Psoas muscle (tissue), 8 donors: Measurements from ENCODE around the gene BHLHA15. TPM values are rescaled to one million over a fixed set of nuclear protein-coding genes. Genes with fewer than 3 reads are reported as not detected.

Experiments used
- ATAC-seq, 4 donors: fragments of 200-7000 bp; cut with Tn5 transposase; one replicate each; pipeline ENCODE4 v1.9.1; 2020; ENCODE audit warnings: moderate library complexity in 3 of 4, mild to moderate bottlenecking in 2 of 4
- DNase-seq, 2 donors: peaks; one replicate each; pipeline ENCODE4 v3.0.0-alpha.2; 2020
- H3K27ac ChIP-seq: fragments of 200-600 bp; one replicate; pipeline ENCODE4 v1.8.0; 2022
- H3K27me3 ChIP-seq, 3 donors: fragments of 200-600 bp in 1 of 3; one replicate each; pipeline versions ENCODE4 v1.6.1 to v1.8.0; 2013 to 2022; ENCODE audit warnings: low read length in 2 of 3, mild to moderate bottlenecking in 2 of 3, moderate library complexity in 1 of 3; ENCODE audit not compliant: insufficient read depth in 3 of 3
- H3K36me3 ChIP-seq, 2 donors: fragments of 200-600 bp in 1 of 2; one replicate each; pipeline versions ENCODE4 v1.6.1 to v1.8.0; 2013 to 2022; ENCODE audit warnings: low read depth in 1 of 2, mild to moderate bottlenecking in 1 of 2, moderate library complexity in 1 of 2; ENCODE audit not compliant: insufficient read depth in 1 of 2
- H3K4me1 ChIP-seq: fragments of 200-600 bp; one replicate; pipeline ENCODE4 v1.8.0; 2022
- H3K4me3 ChIP-seq: fragments of 200-600 bp; one replicate; pipeline ENCODE4 v1.8.0; 2022; ENCODE audit warnings: mild to moderate bottlenecking
- H3K9me3 ChIP-seq: fragments of 200-600 bp; one replicate; pipeline ENCODE4 v1.8.0; 2022
- CTCF ChIP-seq: fragments of 200-600 bp; IDR thresholded peaks from one replicate; pipeline ENCODE4 v1.8.0; 2022; ENCODE audit warnings: antibody characterized with exemption
- WGBS, 3 donors: extraction: QIAGEN DNeasy Blood & Tissue Kit; methylation state at CpG; one replicate each; pipeline versions ENCODE4 v1.1.6 to v1.1.7; 2013; 5-methylcytosine and 5-hydroxymethylcytosine counted together
- intact Hi-C, 2 donors: fragments of 100-400 bp; cut with DNase I; formaldehyde crosslinking; loops; one replicate each; pipeline versions ENCODE4 v1.11.0 to v1.14.2; 2022
- polyA plus RNA-seq, 3 donors: library from polyadenylated mRNA; stranded (reverse); fragments of 200-250 nt; gene quantifications; one replicate each; pipeline ENCODE4 v1.2.3, GENCODE V29; 2013
- total RNA-seq, 4 donors: library from RNA; stranded (reverse); fragmentation: NEBNext Ultra II Directional in 2 of 4; extraction: Animal tissue kit (Norgen Biotek cat#: 25700) in 2 of 4; gene quantifications; one replicate each; pipeline versions ENCODE4 v1.2.1 to v1.2.4, GENCODE V29; 2021 to 2023
- donor health status: healthy with polysubstance abuse.
- donor health status: DM: no; HTN: no; CAD: no; lungs with moderate emphysema.
- donor health status: Bipolar disorder and iron deficiency.
- donor health status: healthy.
- donor health status: DM: yes; HTN: yes; CAD: no.
- donor health status: DM: no; HTN: no; CAD: no.
- donor health status: DM: no; HTN: no; CAD: no.
- donor health status: DM: yes; HTN: yes; CAD: no.

Gene BHLHA15
- total and polyA plus RNA-seq, 7 donors: not detected

- H3K9me3 ChIP-seq: no peaks in the 10 kb centered on the region
- H3K27me3 ChIP-seq: no peaks in the 10 kb centered on the region
- DNase-seq: no peak
- intact Hi-C loops: no loop called here
- peaks cover 0 to 72% of the 10 kb centered on the region in 2 donors for H3K36me3 ChIP-seq
- TF ChIP-seq CTCF: no peak
- no peak overlapping the region for H3K27ac ChIP-seq
- no peak overlapping the region for H3K4me3 ChIP-seq
- no peaks in the 10 kb centered on the region for H3K4me1 ChIP-seq
- ATAC-seq: no peak
- WGBS, 3 donors: 83 to 85% (median 85%) methylated on average over 13 to 15 of the region's 15 CpGs
Observed at GRCh38 chr7:98223351-98223897, 12.2 kb downstream of the BHLHA15 start.

- TF ChIP-seq CTCF: no peak
- Histone ChIP-seq H3K4me3 (no peak overlapping the region), H3K27ac (no peak overlapping the region), H3K9me3 (no peaks in the 10 kb centered on the region), H3K27me3 (no peaks in the 10 kb centered on the region), H3K36me3 (peaks cover 0 to 69% of the 10 kb centered on the region in 2 donors), H3K4me1 (peaks cover under 1% of the 10 kb centered on the region)
- no peak for DNase-seq
- 85 to 90% (median 86%) methylated on average over 19 to 21 of the region's 21 CpGs for WGBS, 3 donors
- ATAC-seq: no peak
- intact Hi-C loops: no loop called here
Observed at GRCh38 chr7:98223898-98224700, 12.9 kb downstream of the BHLHA15 start.

GRCh38 chr7:98224701-98225181, 13.5 kb downstream of the BHLHA15 start:
- peaks cover 0 to 65% of the 10 kb centered on the region in 2 donors for H3K36me3 ChIP-seq
- peaks cover 7% of the 10 kb centered on the region for H3K4me1 ChIP-seq
- ATAC-seq (no peak), DNase-seq (peak in 1 of 2 donors; percentile 54)
- H3K27me3 ChIP-seq: no peaks in the 10 kb centered on the region
- H3K27ac ChIP-seq: no peak overlapping the region
- no peak for TF ChIP-seq CTCF
- intact Hi-C loops: no loop called here
- H3K4me3 ChIP-seq: no peak overlapping the region
- 91 to 94% (median 93%) methylated on average over 18 to 21 of the region's 21 CpGs for WGBS, 3 donors
- H3K9me3 ChIP-seq: no peaks in the 10 kb centered on the region

- intact Hi-C loops: no loop called here
- no peak overlapping the region for H3K4me3 ChIP-seq
- H3K4me1 ChIP-seq: peaks cover 8% of the 10 kb centered on the region
- ATAC-seq (no peak), DNase-seq (peak in 1 of 2 donors; percentile 49)
- H3K27me3 ChIP-seq: no peaks in the 10 kb centered on the region
- no peak for TF ChIP-seq CTCF
- H3K27ac ChIP-seq: no peak overlapping the region
- WGBS, 3 donors: 84 to 90% (median 87%) methylated on average over 16 of the region's 16 CpGs
- peaks cover 0 to 55% of the 10 kb centered on the region in 2 donors for H3K36me3 ChIP-seq
- no peaks in the 10 kb centered on the region for H3K9me3 ChIP-seq
Observed at GRCh38 chr7:98225913-98226614, 14.8 kb downstream of the BHLHA15 start.
